Bronchial epithelial cell (primary cell): ENCODE results near the gene SLC30A1. TPM values are rescaled to one million over a fixed set of nuclear protein-coding genes. Genes with fewer than 3 reads are reported as not detected.

ENCODE experiments used
- DNase-seq: peaks from one replicate; pipeline ENCODE4 v3.0.0-alpha.2; 2010; ENCODE audit warnings: low read depth
- FAIRE-seq: peaks from 2 replicates; lab custom pipeline; 2011; peaks lifted over from hg19 to GRCh38; lab: Jason Lieb, UNC
- H3K27me3 ChIP-seq: 2 replicates; pipeline ENCODE4 v1.5.1; 2011; ENCODE audit warnings: low read length; ENCODE audit not compliant: control insufficient read depth, insufficient read depth
- H3K36me3 ChIP-seq: 2 replicates; pipeline ENCODE4 v1.5.1; 2011; ENCODE audit warnings: low read length; ENCODE audit not compliant: control insufficient read depth, insufficient read depth
- H3K4me3 ChIP-seq: 2 replicates; pipeline ENCODE4 v1.5.1; 2011; ENCODE audit warnings: mild to moderate bottlenecking, low read depth, low read length, control low read depth
- CTCF ChIP-seq: IDR thresholded peaks from 2 replicates; pipeline ENCODE4 v1.5.1; 2011; ENCODE audit warnings: mild to moderate bottlenecking, moderate library complexity, low read length, control low read depth, inconsistent platforms; ENCODE audit not compliant: insufficient read depth, severe bottlenecking
- total RNA-seq: library from RNA; depleted of rRNA; stranded (reverse); fragments of >200 nt; gene quantifications from 2 replicates; pipeline ENCODE4 v1.2.1, GENCODE V29; 2014

Gene SLC30A1
- total RNA-seq, 1 donor from 2014 or later, result 29.0 TPM

GRCh38 chr1:211530102-211530501 lies 48.9 kb downstream of the SLC30A1 start:
- Histone ChIP-seq H3K4me3 (no peak overlapping the region), H3K27me3 (no peaks in the 10 kb centered on the region), H3K36me3 (no peaks in the 10 kb centered on the region)
- no peak for FAIRE-seq
- DNase-seq, result no peak
- no peak for TF ChIP-seq CTCF

GRCh38 chr1:211529453-211529852 lies 49.5 kb downstream of the SLC30A1 start:
- peak; percentile 60 for DNase-seq
- H3K27me3 ChIP-seq, result no peaks in the 10 kb centered on the region
- FAIRE-seq, result no peak
- no peak for TF ChIP-seq CTCF
- H3K4me3 ChIP-seq, result no peak overlapping the region
- no peaks in the 10 kb centered on the region for H3K36me3 ChIP-seq

GRCh38 chr1:211529011-211529410 lies 50.0 kb downstream of the SLC30A1 start:
- FAIRE-seq (no peak), DNase-seq (no peak)

DNA sequence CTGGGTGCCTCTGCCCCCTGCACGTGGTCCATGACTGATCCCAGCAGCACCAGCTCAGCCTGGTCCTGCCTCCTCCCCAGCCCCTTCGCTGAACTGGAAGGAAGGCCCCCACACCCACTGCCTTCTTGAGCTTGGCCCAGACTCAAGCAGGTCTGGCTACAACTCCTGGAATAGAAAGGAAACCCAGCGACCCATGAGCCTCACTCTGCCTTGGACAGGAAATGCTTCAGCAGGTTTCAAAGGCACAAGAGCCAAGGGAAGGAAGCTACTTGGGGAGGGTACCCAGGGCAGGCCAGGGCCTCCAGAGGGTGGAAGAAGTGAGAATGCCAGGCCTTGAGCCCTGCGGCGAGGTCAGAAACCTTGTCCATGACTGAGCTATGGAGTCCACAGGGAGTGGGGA lies 51.1 kb downstream of the SLC30A1 start:
- TF ChIP-seq CTCF, result no peak
- no peak overlapping the region for H3K4me3 ChIP-seq
- DNase-seq (no peak), FAIRE-seq (no peak)
- H3K27me3 ChIP-seq, result no peaks in the 10 kb centered on the region
- H3K36me3 ChIP-seq, result no peaks in the 10 kb centered on the region

More at GRCh38 chr1:211529011-211529410, 50.0 kb downstream of the SLC30A1 start:
- no peak for TF ChIP-seq CTCF
- no peaks in the 10 kb centered on the region for H3K36me3 ChIP-seq
- no peaks in the 10 kb centered on the region for H3K27me3 ChIP-seq
- H3K4me3 ChIP-seq, result no peak overlapping the region

DNA sequence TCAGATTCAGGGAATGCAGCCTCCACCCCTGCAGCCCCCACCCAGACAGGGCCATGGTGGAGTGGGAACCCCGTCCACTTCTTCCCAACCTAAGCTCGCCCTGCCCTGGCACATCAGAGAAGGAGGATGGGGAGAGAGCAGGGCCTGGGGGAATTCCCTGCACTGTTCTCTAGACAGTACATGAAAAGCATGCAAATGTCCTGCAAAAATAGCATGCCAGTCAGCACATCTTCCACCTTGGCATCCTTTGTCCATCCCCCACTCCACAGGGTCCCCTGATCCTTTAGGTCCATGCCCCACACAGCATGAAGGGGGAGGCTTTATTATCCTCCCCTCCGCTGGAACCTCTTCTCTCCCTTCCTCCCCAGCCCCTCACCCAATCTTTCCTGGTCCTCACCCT lies 52.0 kb downstream of the SLC30A1 start:
- Histone ChIP-seq H3K36me3 (no peaks in the 10 kb centered on the region), H3K27me3 (no peaks in the 10 kb centered on the region), H3K4me3 (no peak overlapping the region)
- no peak for TF ChIP-seq CTCF
- DNase-seq (no peak), FAIRE-seq (no peak)

GRCh38 chr1:211526101-211526500 lies 52.9 kb downstream of the SLC30A1 start:
- Histone ChIP-seq H3K27me3 (no peaks in the 10 kb centered on the region), H3K36me3 (no peaks in the 10 kb centered on the region), H3K4me3 (no peak overlapping the region)
- FAIRE-seq, result no peak
- no peak for DNase-seq
- no peak for TF ChIP-seq CTCF
